Stimulated activated CD4-positive, alpha-beta T cell treated with anti-CD3 and anti-CD28 coated beads, Interleukin-15, amount 100 ng/mL, for 48 hours (primary cell): ENCODE data around the gene SLC26A8.
"Not testable (repeated sequence)": the region's sequence is repeated elsewhere in the genome, so short reads cannot be mapped to it uniquely, and the experiment has no call there.

Experiments used
- DNase-seq, 2 donors: peaks; one replicate each; pipeline ENCODE4 v3.0.0-alpha.2; 2020; ENCODE audit warnings: low read depth in 2 of 2

SLC26A8 gene

GRCh38 chr6:35945650-35946025, 78.8 kb downstream of the SLC26A8 start:
- DNase-seq: no peak

GRCh38 chr6:35943390-35943789, 81.1 kb downstream of the SLC26A8 start:
- no peak for DNase-seq

- no peak for DNase-seq
These were observed 82.1 kb downstream of the SLC26A8 start for GRCh38 chr6:35942355-35942754.

- DNase-seq: not testable (repeated sequence)
These were observed 83.3 kb downstream of the SLC26A8 start for GRCh38 chr6:35941170-35941569.

- DNase-seq: not testable (repeated sequence)
These were observed 84.4 kb downstream of the SLC26A8 start for GRCh38 chr6:35940014-35940413.

GRCh38 chr6:35939259-35939658, 85.2 kb downstream of the SLC26A8 start:
- not testable (repeated sequence) for DNase-seq

GRCh38 chr6:35936681-35937359, 87.6 kb downstream of the SLC26A8 start:
- no peak for DNase-seq

GRCh38 chr6:35935469-35935868, 89.0 kb downstream of the SLC26A8 start:
- DNase-seq: no peak

- no peak for DNase-seq
These were observed 90.6 kb downstream of the SLC26A8 start for GRCh38 chr6:35933844-35934243.

- not testable (repeated sequence) for DNase-seq
These were observed 92.6 kb downstream of the SLC26A8 start for GRCh38 chr6:35931873-35932272.

GRCh38 chr6:35931120-35931561, 93.3 kb downstream of the SLC26A8 start:
- no peak for DNase-seq

GRCh38 chr6:35929601-35930000, 94.8 kb downstream of the SLC26A8 start:
- DNase-seq: no peak

- DNase-seq: no peak
These were observed 97.8 kb downstream of the SLC26A8 start for GRCh38 chr6:35926509-35927215.

GRCh38 chr6:35925961-35926360, 98.5 kb downstream of the SLC26A8 start:
- DNase-seq: no peak

GRCh38 chr6:35924146-35924545, 100.3 kb downstream of the SLC26A8 start:
- DNase-seq: no peak

- DNase-seq: no peak
These were observed 102.3 kb downstream of the SLC26A8 start for GRCh38 chr6:35922139-35922554.

- DNase-seq: peak; percentile 81 to 83
These were observed 103.4 kb downstream of the SLC26A8 start, which contains the start of gene SRPK1 for GRCh38 chr6:35920793-35921732. SRPK1 (minus strand) TSS chr6:35921098; CDS start chr6:35921056, 42 bp downstream.

GRCh38 chr6:35919827-35920751, 104.4 kb downstream of the SLC26A8 start:
- DNase-seq: peak; percentile 28 to 44

GRCh38 chr6:35919085-35919826, 105.2 kb downstream of the SLC26A8 start:
- no peak for DNase-seq

- DNase-seq: not testable (repeated sequence)
These were observed 107.5 kb downstream of the SLC26A8 start for GRCh38 chr6:35916893-35917292.
